GM21423 (cell line): ENCODE results near the gene AGPAT2.

Experiments
- ATAC-seq: cut with Tn5 transposase; IDR thresholded peaks from one replicate; pipeline ENCODE4 v1.9.1; 2021; ENCODE audit warnings: mild to moderate bottlenecking, moderate library complexity; ENCODE audit not compliant: unreplicated experiment

AGPAT2 gene

GRCh38 chr9:136665111-136665703, 22.1 kb downstream of the AGPAT2 start:
- no peak for ATAC-seq

GRCh38 chr9:136664000-136664915, 23.0 kb downstream of the AGPAT2 start:
- ATAC-seq = no peak

GRCh38 chr9:136662656-136663581, 24.3 kb downstream of the AGPAT2 start, which contains the start of gene EGFL7:
Gene EGFL7, plus strand, starts transcription at chr9:136662916. Its CDS starts 5,367 bp downstream, at chr9:136668283.
- ATAC-seq = no peak

GRCh38 chr9:136662326-136662655, 25.0 kb downstream of the AGPAT2 start:
- no peak for ATAC-seq

- no peak for ATAC-seq
Measured at GRCh38 chr9:136661641-136662325, 25.5 kb downstream of the AGPAT2 start.

- ATAC-seq = no peak
Measured at GRCh38 chr9:136660971-136661550, 26.2 kb downstream of the AGPAT2 start.

GRCh38 chr9:136659861-136660784, 27.1 kb downstream of the AGPAT2 start:
- no peak for ATAC-seq

- ATAC-seq = no peak
Measured at GRCh38 chr9:136658849-136659535, 28.3 kb downstream of the AGPAT2 start.

GRCh38 chr9:136657974-136658848, 29.0 kb downstream of the AGPAT2 start:
- ATAC-seq = no peak

GRCh38 chr9:136656795-136657611, 30.3 kb downstream of the AGPAT2 start:
- ATAC-seq = no peak

GRCh38 chr9:136656183-136656738, 31.0 kb downstream of the AGPAT2 start:
- ATAC-seq = no peak

- no peak for ATAC-seq
Measured at GRCh38 chr9:136655536-136656182, 31.6 kb downstream of the AGPAT2 start.

GRCh38 chr9:136654820-136655535, 32.3 kb downstream of the AGPAT2 start:
- ATAC-seq = no peak

- no peak for ATAC-seq
Measured at GRCh38 chr9:136653323-136654079, 33.8 kb downstream of the AGPAT2 start.

- no peak for ATAC-seq
Measured at GRCh38 chr9:136651860-136652259, 35.4 kb downstream of the AGPAT2 start.
